ENCODE measurements around the gene TOR1AIP1.
A peak's percentile ranks its signal among the peaks of the same experiment; 100 is the strongest.

Gene TOR1AIP1

DNA sequence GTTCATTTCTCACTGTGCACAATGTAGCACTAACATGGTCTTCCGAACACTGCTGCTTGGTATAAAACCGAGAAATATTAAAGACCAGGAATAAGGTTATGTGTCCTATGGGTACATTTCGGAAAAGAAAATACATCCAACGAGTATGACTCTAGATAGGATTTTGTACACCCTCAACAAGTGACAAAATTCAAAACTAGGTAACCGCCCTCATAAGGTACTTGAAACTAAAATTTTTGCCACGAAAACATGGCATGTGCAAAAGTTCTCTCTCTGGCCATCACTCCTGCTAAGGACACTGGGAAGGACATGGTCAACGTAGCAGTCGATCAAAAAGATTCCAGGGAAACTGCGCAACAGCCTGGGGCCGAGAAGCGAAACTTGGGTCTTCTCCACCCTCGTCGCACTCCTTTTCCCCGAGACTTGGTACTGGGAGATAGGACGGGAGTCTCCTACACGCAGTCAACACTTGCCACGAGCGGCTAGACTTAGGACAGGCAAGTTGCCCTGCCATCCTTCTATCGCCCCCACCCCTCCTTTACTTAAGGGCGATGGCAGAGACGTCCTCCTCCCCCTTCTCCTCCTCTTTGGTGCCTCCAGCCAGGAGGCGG is 338 bp upstream of the TOR1AIP1 start:
- peak; percentile 92 for DNase-seq (ENCODE audit: low read depth, low spot score)

DNA sequence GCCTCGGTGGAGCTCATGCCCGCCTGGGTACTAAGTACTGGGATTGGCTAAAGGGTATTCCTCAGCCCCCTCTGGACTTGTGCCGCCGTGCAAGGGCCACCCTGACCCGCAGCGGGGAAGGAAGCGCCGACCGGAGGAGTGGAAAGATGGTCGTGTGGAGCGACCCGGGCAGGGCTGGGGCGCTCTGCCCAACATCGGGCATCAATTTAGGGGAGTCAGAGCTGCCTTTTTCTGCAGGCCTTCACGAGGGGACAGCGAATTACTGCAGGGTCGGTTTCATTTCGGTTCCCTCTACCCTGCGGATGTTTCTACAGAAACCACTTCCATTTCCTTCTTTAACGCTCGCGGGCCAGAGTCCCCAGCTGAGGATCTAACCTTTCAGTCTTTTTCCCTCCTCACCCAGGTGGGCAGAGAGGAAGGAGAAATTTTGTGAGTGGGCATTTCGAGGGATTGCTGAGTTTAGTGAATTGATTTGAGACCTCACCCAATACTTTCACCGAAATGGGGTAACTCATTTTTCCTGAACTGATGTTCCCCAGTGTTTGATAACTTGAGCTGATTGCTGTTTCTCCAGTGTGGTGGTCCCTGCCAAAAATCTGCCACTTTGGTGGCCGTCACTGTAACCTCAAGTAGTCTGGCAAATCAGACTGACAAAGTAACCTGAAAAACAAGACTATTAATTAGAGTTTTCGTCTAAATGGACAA is 1.1 kb downstream of the TOR1AIP1 start:
- no peak for DNase-seq (ENCODE audit: low read depth, low spot score)

DNA sequence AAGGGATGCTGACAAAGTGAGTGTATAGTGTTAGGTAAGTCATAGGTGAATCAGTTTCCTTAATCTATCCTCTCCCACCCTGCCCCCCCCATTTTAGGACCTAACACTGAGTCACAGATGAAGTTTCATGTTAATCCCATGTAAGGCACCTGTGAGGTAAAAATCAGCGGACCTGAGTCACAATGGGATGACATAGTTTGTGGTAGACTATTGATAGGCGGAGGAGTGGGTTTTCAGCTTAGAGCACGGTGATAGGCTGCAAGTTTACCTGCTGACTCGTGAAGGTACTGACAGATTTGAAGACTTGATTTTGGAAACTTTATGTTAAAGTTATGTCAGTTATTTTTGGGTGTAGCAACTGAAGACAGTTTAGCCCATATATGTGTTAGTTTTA is 1.7 kb downstream of the TOR1AIP1 start:
- no peak for DNase-seq (ENCODE audit: low read depth, low spot score)

DNA sequence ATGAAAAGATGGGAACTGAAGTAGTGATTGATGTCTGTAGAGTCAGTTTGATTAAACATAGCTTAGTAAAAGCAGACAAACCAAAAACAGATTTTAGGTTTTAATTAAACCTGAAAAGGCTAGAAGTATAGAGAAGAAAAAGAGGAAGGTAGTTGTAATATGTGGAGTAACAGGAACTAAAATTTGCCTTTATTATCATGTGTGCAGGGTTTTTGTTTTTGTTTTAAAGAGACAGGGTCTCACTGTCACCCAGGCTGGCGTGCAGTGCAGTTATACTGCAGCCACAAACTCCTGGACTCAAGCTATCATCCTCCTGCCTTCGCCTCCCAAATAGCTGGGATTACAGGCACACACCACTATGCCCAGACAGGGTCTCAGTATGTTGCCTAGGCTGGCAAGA is 6.0 kb downstream of the TOR1AIP1 start:
- no peak for DNase-seq (ENCODE audit: low read depth, low spot score)

DNA sequence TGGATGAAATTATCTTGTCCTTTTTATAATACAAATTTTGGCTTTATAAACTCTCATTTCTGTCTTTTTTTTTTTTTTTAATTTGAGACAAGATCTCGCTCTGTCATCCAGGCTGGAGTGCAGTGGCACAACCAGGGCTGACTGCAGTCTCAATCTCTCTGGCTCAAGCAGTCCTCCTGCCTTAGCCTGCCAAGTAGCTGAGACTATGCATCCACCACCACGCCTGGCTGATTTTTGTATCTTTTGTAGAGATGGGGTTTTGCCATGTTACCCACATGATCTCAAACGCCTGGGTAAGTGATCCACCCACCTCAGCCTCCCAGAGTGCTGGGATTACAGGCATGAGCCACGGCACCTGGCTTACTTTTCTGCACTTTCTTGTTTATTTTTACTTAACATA is 7.5 kb downstream of the TOR1AIP1 start:
- no peak for DNase-seq (ENCODE audit: low read depth, low spot score)

DNA sequence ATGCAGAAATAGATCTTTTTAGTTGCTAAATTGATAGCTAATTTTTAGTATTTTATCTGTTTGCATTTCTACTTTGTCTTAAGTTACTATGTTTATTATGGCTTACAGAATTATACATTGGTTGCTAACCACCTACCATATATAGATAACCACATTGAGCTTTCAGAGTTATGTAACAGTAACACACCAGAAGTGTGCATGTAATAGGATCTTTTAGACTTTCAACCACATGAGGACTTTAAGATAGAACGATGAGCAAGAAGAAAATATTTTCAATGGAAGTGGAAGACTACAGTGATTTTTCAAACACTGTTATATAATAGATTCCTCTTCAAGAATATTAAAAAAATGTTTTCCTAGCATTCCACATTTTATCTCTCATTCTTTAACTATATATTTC is 28.8 kb downstream of the TOR1AIP1 start:
- no peak for DNase-seq (ENCODE audit: low read depth, low spot score)

DNA sequence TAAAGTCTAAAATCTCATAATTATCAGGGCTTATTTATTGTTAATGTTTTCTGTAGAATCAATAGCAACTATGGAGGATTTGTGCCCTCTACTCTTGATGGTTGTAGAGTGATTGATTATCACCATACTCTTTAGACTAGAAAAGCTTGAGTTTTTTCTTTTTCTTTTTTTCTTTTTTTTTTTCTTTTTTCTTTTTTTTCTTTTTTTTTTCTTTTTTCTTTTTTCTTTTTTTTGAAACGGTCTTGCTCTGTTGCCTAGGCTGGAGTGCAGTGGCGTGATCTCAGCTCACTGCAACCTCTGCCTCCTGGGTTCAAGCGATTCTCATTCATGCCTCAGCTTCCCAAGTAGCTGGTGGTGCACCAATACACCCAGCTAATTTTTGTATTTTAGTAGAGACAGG is 29.7 kb downstream of the TOR1AIP1 start:
- DNase-seq (ENCODE audit: low read depth, low spot score), result no peak

DNA sequence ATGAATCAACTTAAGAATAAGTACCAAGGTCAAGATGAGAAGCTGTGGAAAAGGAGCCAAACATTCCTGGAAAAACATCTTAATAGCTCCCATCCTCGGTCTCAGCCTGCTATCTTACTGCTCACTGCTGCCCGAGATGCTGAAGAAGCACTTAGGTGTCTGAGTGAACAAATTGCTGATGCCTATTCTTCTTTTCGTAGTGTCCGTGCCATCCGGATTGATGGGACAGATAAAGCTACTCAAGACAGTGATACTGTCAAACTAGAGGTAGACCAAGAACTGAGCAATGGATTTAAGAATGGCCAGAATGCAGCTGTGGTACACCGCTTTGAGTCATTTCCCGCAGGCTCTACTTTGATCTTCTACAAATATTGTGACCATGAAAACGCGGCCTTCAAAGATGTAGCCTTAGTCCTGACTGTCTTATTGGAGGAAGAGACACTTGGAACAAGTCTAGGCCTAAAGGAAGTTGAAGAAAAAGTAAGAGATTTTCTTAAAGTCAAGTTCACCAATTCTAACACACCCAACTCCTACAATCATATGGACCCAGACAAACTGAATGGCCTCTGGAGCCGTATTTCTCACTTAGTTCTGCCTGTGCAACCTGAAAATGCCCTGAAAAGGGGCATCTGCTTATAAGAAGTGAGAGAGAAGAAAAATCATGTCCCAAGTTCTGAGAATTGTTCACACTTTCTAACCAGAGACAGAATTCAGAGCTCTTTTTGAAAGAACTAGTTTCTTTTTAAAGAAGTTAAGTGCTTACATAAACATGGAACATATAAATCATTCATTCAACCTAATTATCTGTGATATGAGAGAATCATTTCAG is 35.7 kb downstream of the TOR1AIP1 start:
- no peak for DNase-seq (ENCODE audit: low read depth, low spot score)

DNA sequence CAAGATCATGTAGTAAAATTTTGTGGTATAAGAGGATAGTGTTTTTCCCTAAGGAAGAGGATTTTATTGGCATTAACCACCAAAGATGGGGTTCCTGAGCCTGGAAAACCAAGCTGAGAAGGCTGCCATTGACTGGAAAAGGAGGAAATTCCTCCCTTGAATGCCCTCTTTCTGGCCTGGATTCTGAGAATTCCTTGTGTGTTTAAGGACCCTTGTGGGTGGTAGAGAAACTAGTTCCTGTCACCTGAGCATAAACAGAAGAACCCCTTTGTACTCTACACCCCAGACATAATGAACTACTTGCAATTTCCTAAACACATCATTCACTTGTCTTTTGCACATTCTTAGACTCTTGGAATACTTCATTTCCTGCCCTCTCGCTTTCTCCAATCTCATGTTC is 39.4 kb downstream of the TOR1AIP1 start:
- DNase-seq (ENCODE audit: low read depth, low spot score), result no peak

DNA sequence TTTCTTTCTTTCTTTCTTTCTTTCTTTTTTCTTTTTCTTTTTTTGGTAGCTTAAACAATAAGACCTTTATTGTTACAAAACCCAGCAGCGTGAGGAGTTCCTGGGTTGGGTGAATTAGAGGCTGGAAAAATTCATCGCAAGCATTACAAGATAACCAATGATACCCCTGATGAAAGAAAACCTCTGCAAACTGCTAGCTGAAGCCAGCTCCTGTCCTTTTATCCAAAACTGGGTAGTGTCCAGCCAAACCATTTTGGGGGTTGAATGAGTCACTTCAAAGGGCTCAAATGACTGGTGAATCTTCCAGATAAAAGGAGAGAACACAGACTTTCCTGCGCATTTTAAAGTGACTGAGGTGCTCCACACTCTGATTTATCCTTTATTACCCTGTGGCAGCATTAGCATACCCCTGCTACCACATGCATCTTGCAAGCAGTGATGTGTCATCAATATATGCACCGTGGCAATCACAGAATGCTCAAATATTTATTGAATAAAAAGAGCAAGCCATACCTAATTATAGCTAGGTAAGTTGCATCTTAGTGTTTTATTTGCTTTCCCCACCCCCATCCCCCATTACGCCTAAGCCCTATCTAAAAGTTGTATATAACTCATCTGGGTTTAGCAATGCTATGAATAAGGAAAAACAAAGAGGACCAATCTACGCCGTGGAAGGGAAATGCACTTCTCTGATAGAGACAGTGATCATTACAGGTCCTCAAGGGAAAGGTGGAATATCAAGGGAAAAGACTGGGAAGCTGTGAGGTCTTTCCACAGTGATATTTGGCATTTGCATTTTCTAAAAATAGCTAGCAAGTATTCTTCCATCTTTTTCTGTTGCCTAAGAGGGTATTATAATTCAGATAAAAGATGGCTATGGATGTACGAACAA is 40.1 kb downstream of the TOR1AIP1 start:
- no peak for DNase-seq (ENCODE audit: low read depth, low spot score)

DNA sequence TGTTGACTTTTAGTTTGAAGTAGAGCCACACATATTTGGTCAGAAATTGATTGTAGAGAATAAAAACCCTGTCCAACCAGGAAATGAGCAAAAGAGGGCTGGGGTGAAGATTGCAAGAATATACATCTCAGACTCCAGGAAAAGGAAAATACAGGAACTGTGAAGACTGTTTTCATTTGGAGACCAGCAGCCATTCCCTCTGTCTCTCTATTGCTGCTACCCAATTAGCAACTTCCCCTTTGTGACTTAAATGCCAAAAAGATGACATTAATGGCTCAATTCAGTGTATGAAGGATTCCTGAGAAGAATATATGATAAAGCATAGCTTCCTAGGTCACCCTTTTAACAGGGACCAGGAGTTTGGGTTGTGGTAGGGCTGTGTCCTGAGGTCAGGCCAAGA is 40.9 kb downstream of the TOR1AIP1 start:
- DNase-seq (ENCODE audit: low read depth, low spot score), result no peak

DNA sequence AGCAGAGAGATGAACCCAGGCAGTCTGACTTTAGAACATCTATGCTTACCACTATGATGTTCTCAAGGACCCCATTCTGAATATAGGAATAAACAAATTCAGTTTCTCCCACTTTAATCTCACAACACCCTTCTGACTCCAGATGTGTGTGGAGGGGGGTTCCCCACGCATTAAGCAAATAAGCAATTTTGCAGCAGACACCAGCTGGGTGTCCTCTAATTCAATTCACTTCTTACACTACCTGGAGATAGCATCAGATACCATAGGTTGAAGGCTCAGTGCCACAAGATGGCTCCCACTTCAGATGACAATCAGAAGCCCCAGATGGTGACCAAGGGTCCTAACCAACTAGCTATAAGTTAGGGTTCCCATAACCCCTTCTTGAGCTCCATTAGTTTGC is 42.2 kb downstream of the TOR1AIP1 start:
- DNase-seq (ENCODE audit: low read depth, low spot score), result no peak

DNA sequence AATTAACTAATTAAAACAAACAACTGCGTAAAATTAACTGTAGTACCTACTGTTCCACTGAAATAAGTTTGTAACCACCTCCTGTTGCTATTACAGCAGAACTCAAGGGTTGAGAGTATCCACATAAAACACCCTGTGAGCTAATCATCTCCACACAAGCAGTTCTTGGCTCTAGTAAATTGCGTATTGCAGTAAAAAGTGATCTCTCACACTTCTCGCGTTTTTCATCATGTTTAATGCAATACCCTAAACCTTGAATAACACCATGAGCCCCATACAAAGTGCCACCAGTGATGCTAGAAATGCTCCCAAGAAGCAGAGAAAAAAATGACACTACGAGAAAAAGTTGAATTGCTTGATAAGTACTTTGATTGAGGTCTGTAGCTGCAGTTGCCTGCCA is 43.2 kb downstream of the TOR1AIP1 start:
- DNase-seq (ENCODE audit: low read depth, low spot score), result no peak

DNA sequence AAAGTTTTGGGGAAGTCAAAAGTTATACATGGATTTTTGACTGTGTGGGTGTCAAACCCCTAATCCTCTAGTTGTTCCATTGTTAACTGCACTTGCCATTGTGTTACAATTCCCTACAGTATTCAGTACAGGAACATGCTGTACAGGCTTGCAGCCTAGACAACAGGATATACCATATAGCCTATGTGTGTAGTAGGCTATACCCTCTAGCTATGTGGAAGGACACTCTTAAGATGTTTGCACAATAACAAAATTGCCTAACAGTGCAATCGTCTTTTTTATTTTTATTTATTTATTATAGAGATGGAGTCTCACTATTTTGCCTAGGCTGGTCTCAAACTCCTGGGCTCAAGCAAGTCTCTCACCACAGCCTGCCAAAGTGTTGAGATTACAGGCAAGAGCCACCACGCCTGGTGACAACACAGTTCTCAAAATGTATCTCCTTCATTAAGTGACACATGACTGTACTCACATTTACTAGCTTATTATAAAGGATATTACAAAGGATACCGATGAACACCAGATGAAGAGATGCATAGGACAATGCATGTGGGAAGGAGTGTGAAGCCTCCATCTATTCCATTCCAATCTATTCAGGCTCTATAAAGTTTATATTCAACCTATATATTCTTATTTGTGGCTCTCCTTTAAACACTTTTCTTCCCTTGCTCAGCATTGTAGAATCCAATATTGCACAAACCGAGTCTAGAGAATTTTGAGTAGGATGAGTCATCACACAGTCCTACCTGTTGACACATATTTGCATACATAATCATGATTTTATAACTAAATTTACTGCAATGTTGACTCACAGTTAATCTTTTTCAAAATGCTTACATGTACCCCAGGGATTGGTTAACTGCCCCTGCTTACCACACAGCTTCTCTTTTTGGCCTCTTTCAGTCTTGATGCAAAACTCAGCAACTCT is 44.1 kb downstream of the TOR1AIP1 start:
- DNase-seq (ENCODE audit: low read depth, low spot score), result no peak

DNA sequence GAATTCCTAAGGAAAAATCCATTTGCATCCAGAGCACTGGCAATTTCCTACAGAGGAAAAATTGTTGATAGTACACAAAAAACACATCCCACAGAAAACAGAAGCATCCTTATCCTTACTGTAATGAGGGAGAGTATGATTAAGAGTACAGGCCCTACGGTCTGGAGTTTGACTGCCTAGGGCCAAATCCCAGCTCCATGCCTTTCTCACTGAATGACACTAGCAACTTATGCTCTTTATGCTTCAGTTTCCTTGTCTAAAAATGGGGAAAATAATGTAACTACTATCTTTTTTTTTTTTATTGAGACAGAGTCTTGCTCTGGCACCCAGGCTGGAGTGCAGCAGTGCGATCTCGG is 44.7 kb downstream of the TOR1AIP1 start:
- DNase-seq (ENCODE audit: low read depth, low spot score), result no peak

DNA sequence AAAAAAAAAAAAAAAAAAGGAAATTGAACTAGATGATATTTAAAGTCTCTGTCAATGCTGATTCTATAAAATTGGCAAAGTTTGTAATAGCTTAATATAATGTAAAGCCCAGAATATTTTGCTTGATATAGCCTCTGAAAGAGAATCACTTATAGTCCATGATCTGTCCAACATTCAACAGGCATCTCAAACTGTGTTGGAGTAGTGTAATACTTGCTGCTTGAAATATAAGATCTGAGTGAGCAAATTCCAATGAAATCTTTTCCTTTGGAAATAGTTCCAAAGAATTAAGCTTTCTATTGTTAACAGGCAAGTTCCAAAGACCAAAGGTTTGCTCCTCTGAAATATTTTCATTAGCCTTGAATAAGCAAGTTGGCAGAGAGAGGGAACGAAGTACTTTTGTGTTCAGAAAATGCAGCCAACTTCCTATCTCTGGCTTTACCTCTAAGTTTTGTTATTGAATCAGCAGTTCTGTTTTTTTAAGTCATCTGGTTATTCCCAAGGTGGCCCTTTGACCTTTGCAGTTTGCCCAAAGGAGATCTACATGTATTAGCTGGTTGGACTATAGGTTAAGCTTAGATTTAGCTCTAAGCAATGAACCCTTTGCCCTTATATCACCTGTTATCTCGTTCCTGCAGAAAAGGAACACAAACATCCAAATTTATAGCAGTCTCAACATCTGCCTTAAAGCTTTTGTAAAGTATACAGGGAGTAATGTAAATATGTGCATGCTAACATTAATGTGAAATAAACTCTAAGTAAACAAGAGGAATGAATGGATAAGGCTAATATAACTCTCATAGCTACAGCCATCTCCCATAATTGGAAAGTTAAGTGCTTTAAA is 48.1 kb downstream of the TOR1AIP1 start:
- no peak for DNase-seq (ENCODE audit: low read depth, low spot score)

DNA sequence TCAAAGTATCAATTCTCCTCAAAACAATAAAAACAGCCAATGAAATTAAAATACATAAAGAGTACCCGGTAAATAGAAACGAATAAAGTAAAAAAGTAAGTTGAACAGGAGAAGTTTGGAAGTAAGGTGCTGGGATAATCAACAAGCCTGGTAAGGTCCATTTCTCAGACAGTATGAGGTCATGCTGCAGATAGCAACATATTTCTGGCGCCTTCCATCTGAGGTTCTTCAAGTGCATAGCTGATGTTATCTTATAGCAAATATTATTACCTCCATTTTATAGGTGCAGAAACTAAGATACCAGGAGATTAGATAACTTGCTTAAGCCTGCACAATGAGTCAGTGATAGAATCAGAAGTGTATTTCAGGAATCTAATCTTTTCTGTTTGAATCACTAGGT is 48.8 kb downstream of the TOR1AIP1 start:
- DNase-seq (ENCODE audit: low read depth, low spot score), result no peak

DNA sequence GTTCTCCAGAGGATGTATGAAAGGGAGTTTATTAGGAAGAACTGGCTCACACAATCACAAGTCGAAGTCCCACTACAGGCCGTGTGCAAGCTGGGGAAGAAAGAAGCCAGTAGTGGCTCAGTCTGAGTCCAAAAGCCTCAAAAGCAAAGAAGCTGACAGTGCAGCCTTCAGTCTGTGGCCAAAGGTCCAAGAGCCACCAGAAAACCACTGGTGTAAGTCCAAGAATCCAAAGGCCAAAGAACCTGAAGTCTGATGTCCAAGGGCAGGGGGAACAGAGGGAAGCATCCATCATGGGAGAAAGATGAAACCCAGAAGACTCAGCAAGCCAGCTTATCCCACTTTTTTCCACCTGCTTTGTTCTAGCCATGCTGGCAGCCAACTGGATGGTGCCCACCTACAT is 51.1 kb downstream of the TOR1AIP1 start:
- DNase-seq (ENCODE audit: low read depth, low spot score), result no peak

DNA sequence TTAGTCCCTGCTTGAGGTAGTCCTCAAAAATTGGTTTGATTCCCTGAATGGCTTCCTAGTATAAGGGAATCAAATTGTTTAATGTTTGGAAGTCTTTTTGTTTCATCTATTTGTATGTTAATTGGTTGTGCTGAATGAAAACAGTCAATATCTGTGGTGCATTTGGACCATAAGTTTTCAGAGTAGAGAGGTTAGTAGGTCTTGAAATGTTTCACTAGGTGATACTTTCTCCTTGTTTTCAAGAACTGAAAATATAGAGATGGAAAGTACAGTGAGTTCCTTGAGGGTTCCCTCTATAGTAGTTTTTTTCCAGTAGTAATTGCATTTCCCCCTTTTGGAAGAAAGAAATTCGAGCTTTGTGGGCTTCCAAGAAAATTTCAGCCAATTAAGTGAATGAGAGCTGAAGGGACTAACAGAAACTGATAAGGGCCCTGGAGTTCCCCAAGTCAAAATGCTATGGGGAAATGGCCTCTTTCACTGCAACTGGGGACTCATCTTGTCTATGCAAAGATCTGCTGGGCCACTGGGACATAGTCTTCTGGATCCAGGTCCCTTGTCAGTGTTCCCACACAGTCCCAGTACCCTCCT is 53.9 kb downstream of the TOR1AIP1 start:
- no peak for DNase-seq (ENCODE audit: low read depth, low spot score)

Measured in smooth muscle cell of the brain vasculature (primary cell).